ENCODE results near the gene PTPRS. TPM values are rescaled to one million over a fixed set of nuclear protein-coding genes. Genes with fewer than 3 reads are reported as not detected.
"Not testable (repeated sequence)": the region's sequence is repeated elsewhere in the genome, so short reads cannot be mapped to it uniquely, and the experiment has no call there.

PTPRS gene
- total RNA-seq = 39.3 TPM
- long read RNA-seq, partial matches to known transcripts = 3 of 6 reads
- long read RNA-seq, other reads (novel, unspliced or antisense) = 2 of 6 reads

GRCh38 chr19:5340637-5341447, at the start of gene PTPRS:
TSS of gene PTPRS (minus strand) at chr19:5340812. CDS start at chr19:5286140, 54,672 bp downstream.
- intact Hi-C loops (cut with micrococcal nuclease) = no loop called here
- ATAC-seq (peak; percentile 93), DNase-seq (peak; percentile 88)

- intact Hi-C loops (cut with micrococcal nuclease) = no loop called here
Measured at GRCh38 chr19:5389353-5389752, 48.7 kb upstream of the PTPRS start.

GRCh38 chr19:5387472-5387871, 46.9 kb upstream of the PTPRS start:
- no peak for ATAC-seq
- DNase-seq = no peak
- intact Hi-C loops (cut with micrococcal nuclease) = no loop called here

More at GRCh38 chr19:5389353-5389752, 48.7 kb upstream of the PTPRS start:
- no peak for DNase-seq
- no peak for ATAC-seq

- ATAC-seq (no peak), DNase-seq (no peak)
- intact Hi-C loops (cut with micrococcal nuclease) = no loop called here
Measured at GRCh38 chr19:5386841-5387240, 46.2 kb upstream of the PTPRS start.

GRCh38 chr19:5381197-5381596, 40.6 kb upstream of the PTPRS start:
- ATAC-seq; DNase-seq; intact Hi-C loops (cut with micrococcal nuclease): not testable (repeated sequence)

GRCh38 chr19:5380215-5380919, 39.8 kb upstream of the PTPRS start:
- no peak for ATAC-seq
- intact Hi-C loops (cut with micrococcal nuclease) = no loop called here

GRCh38 chr19:5376928-5377327, 36.3 kb upstream of the PTPRS start:
- no peak for ATAC-seq
- intact Hi-C loops (cut with micrococcal nuclease) = no loop called here

More at GRCh38 chr19:5380215-5380919, 39.8 kb upstream of the PTPRS start:
- no peak for DNase-seq

GRCh38 chr19:5372572-5373200, 32.1 kb upstream of the PTPRS start:
- DNase-seq (no peak), ATAC-seq (no peak)
- intact Hi-C loops (cut with micrococcal nuclease) = no loop called here

More at GRCh38 chr19:5376928-5377327, 36.3 kb upstream of the PTPRS start:
- no peak for DNase-seq

GRCh38 chr19:5369962-5370367, 29.4 kb upstream of the PTPRS start:
- no peak for ATAC-seq
- peak; percentile 49 for DNase-seq
- intact Hi-C loops (cut with micrococcal nuclease) = no loop called here

- intact Hi-C loops (cut with micrococcal nuclease) = no loop called here
- DNase-seq (no peak), ATAC-seq (no peak)
Measured at GRCh38 chr19:5369304-5369703, 28.7 kb upstream of the PTPRS start.

GRCh38 chr19:5367530-5368133, 27.0 kb upstream of the PTPRS start:
- DNase-seq = no peak
- intact Hi-C loops (cut with micrococcal nuclease) = no loop called here
- ATAC-seq = no peak

GRCh38 chr19:5365905-5366304, 25.3 kb upstream of the PTPRS start:
- no peak for DNase-seq
- intact Hi-C loops (cut with micrococcal nuclease) = no loop called here
- ATAC-seq = no peak

GRCh38 chr19:5364674-5365073, 24.1 kb upstream of the PTPRS start:
- no peak for ATAC-seq
- DNase-seq = no peak
- intact Hi-C loops (cut with micrococcal nuclease) = no loop called here

GRCh38 chr19:5361839-5362238, 21.2 kb upstream of the PTPRS start:
- intact Hi-C loops (cut with micrococcal nuclease); ATAC-seq; DNase-seq: not testable (repeated sequence)

GRCh38 chr19:5361407-5361806, 20.8 kb upstream of the PTPRS start:
- ATAC-seq (no peak), DNase-seq (no peak)
- intact Hi-C loops (cut with micrococcal nuclease) = no loop called here

- ATAC-seq (no peak), DNase-seq (no peak)
- intact Hi-C loops (cut with micrococcal nuclease) = no loop called here
Measured at GRCh38 chr19:5360003-5360780, 19.6 kb upstream of the PTPRS start.

- intact Hi-C loops (cut with micrococcal nuclease) = no loop called here
- ATAC-seq (no peak), DNase-seq (no peak)
Measured at GRCh38 chr19:5358173-5358800, 17.7 kb upstream of the PTPRS start.

GRCh38 chr19:5357584-5357983, 17.0 kb upstream of the PTPRS start:
- DNase-seq (no peak), ATAC-seq (no peak)
- intact Hi-C loops (cut with micrococcal nuclease) = no loop called here

Data from left ventricle myocardium superior (tissue), 1 donor.